ENCODE results near the gene PLEKHO1.

PLEKHO1 gene

GRCh38 chr1:150162582-150162861 is 12.8 kb downstream of the PLEKHO1 start:
- Histone ChIP-seq H3K36me3 (peaks cover 25 to 27% (median 27%) of the 10 kb centered on the region in 3 donors), H3K4me1 (peaks cover 0 to 74% (median 35%) of the 10 kb centered on the region in 4 donors), H3K9me3 (no peaks in the 10 kb centered on the region), H3K4me3 (peak overlapping the region; percentile 40 to 46), H3K27ac (peak overlapping the region; percentile 96 to 97), H3K27me3 (no peaks in the 10 kb centered on the region)
- TF ChIP-seq CTCF (IDR thresholded peaks at IDR 0.05): peak in 1 of 2 experiments; percentile 17
- no peak for DNase-seq
- intact Hi-C loops (cut with DNase I; ENCODE audit: low total_unique reads): loop anchor here (2.0 kb wide), 1 partner anchor 96 kb away; the partner anchor contains the start of gene VPS45

- peaks cover 19 to 22% (median 21%) of the 10 kb centered on the region in 3 donors for H3K36me3 ChIP-seq
- H3K27me3 ChIP-seq: no peaks in the 10 kb centered on the region
- no peaks in the 10 kb centered on the region for H3K9me3 ChIP-seq
- intact Hi-C loops (cut with DNase I; ENCODE audit: low total_unique reads): loop anchor here (2.0 kb wide), 1 partner anchor 96 kb away; the partner anchor contains the start of gene VPS45
- DNase-seq: peak; percentile 94 to 98
- H3K4me1 ChIP-seq: peaks cover 0 to 74% (median 35%) of the 10 kb centered on the region in 4 donors
- TF ChIP-seq CTCF (IDR thresholded peaks at IDR 0.05): peak in 1 of 2 experiments; percentile 36
- H3K4me3 ChIP-seq: peak overlapping the region; percentile 40 to 46
- H3K27ac ChIP-seq: peak overlapping the region; percentile 96 to 97
These were observed 13.4 kb downstream of the PLEKHO1 start for GRCh38 chr1:150162862-150163706.

- Histone ChIP-seq H3K9me3 (no peaks in the 10 kb centered on the region), H3K27ac (peak overlapping the region; percentile 96 to 97), H3K4me3 (no peak overlapping the region), H3K27me3 (no peaks in the 10 kb centered on the region), H3K36me3 (peaks cover 9 to 10% (median 10%) of the 10 kb centered on the region in 3 donors), H3K4me1 (peaks cover 0 to 73% (median 35%) of the 10 kb centered on the region in 4 donors)
- peak; percentile 60 to 76 for DNase-seq
- TF ChIP-seq CTCF (IDR thresholded peaks at IDR 0.05): no peak
- intact Hi-C loops (cut with DNase I; ENCODE audit: low total_unique reads): no loop called here
These were observed 14.5 kb downstream of the PLEKHO1 start for GRCh38 chr1:150164224-150164623.

GRCh38 chr1:150164779-150165178 is 15.1 kb downstream of the PLEKHO1 start:
- Histone ChIP-seq H3K27ac (peak overlapping the region; percentile 96 to 97), H3K4me1 (peaks cover 0 to 69% (median 35%) of the 10 kb centered on the region in 4 donors), H3K36me3 (peaks cover 4 to 5% (median 4%) of the 10 kb centered on the region in 3 donors), H3K27me3 (no peaks in the 10 kb centered on the region), H3K4me3 (no peak overlapping the region), H3K9me3 (no peaks in the 10 kb centered on the region)
- DNase-seq: peak in 1 of 2 donors; percentile 59
- intact Hi-C loops (cut with DNase I; ENCODE audit: low total_unique reads): no loop called here
- TF ChIP-seq CTCF (IDR thresholded peaks at IDR 0.05): no peak

- peak overlapping the region; percentile 96 to 97 for H3K27ac ChIP-seq
- H3K4me1 ChIP-seq: peaks cover 0 to 57% (median 30%) of the 10 kb centered on the region in 4 donors
- intact Hi-C loops (cut with DNase I; ENCODE audit: low total_unique reads): no loop called here
- no peaks in the 10 kb centered on the region for H3K9me3 ChIP-seq
- no peaks in the 10 kb centered on the region for H3K27me3 ChIP-seq
- H3K36me3 ChIP-seq: no peaks in the 10 kb centered on the region
- H3K4me3 ChIP-seq: no peak overlapping the region
- TF ChIP-seq CTCF (IDR thresholded peaks at IDR 0.05): peak; percentile 55 to 57
- peak; percentile 59 to 77 for DNase-seq
These were observed 16.2 kb downstream of the PLEKHO1 start for GRCh38 chr1:150165622-150166612.
